HG03432 (cell line): ENCODE results near the gene CCDC190.
"Not testable (repeated sequence)": the region's sequence is repeated elsewhere in the genome, so short reads cannot be mapped to it uniquely, and the experiment has no call there.

Experiments used
- ATAC-seq: cut with Tn5 transposase; IDR thresholded peaks from one replicate; pipeline ENCODE4 v1.9.1; 2021; ENCODE audit warnings: mild to moderate bottlenecking, moderate library complexity; ENCODE audit not compliant: unreplicated experiment

CCDC190 gene

DNA sequence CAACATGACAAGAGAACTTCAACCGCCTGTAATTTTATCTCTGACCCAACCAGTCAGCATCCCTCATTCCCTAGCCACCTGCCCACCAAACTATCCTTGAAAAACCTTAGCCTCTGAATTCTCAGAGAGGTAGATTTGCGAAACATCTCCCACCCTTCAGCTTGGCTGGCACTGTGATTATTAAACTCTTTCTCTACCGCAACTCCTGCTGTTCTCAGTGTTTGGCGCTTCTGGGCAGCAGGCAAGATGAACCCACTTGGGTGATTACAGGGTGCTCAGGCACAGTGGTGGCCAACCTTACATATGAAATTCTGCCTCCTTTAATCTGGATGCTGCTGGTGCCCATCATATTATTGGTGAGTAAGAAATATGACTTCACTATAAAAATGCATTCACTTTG is 22.1 kb downstream of the CCDC190 start:
- no peak for ATAC-seq

GRCh38 chr1:162835157-162835899 is 25.6 kb downstream of the CCDC190 start:
- ATAC-seq = peak; percentile 96

DNA sequence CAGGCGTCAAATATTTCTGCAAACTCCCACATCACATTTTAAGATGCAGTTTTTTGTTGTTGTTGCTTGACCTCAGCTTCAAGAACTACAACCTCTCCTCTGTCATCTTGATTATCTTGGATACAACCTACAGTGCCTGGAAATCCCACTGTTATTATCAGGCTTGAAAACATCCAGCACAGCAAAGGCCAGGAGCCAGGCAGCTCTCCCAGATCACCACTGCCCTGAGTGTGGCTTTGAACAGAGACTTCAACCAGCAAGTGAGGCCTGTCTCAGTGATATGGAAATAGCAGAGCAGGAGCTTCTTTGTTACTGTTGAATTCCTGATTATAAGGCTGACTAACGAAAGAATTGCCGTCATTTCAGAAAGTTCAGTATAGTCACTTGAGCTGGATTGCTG is 28.5 kb downstream of the CCDC190 start:
- ATAC-seq = no peak

DNA sequence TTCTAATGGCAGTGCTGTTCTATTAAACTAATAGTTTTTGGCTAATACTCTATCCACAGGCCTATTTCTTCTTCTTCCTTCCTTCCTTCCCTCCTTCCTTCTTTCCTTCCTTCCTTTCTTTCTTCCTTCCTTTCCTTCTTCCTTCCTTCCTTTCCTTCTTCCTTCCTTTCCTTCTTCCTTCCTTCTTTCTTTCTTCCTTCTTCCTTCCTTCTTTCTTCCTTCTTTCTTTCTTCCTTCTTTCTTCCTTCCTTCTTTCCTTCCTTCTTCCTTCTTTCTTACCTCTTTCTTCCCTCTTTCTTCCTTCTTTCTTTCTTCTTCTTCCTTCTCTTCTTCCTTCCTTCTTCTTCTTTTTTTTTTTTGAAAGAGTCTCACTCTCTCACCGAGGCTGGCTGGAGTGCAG is 31.7 kb downstream of the CCDC190 start:
- ATAC-seq = no peak

DNA sequence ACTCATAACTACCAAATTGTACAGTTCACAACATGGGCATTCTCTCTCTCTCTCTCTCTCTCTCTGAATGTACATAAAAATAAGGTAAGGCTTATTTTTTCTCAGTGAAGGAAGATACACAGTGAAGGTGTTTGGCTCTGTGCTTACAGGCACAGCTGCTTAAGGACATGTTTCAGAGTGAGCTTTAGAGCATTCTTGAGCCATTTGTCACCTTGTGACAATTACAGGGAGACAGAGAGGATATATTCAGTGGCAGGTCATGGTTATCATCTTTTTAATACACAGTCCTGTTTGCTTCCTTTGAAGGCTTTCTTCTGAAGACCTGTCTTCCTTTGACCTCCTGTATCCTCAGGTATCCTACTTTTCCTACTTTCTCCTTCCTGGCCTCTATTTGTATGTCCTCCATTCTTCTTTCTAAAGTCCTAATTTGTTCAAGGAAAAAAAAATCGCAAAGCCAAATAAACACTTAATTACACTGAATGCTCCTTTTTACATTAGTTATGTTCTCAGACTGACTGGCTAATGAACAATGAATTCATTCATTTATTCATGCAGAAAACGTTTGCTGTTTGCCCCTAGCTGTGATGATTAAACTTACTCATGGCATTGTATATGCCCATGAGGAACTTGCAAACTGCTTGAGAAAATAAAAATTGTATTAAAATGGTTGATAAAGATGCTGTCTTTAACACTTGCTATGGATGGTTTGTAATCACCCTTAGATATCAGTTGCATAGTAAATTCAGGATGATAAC is 37.0 kb downstream of the CCDC190 start:
- no peak for ATAC-seq

- ATAC-seq = no peak
These were observed 37.7 kb downstream of the CCDC190 start for GRCh38 chr1:162823231-162823630.

GRCh38 chr1:162822391-162823200 is 38.4 kb downstream of the CCDC190 start:
- peak; percentile 60 for ATAC-seq

- ATAC-seq = not testable (repeated sequence)
These were observed 42.3 kb downstream of the CCDC190 start for GRCh38 chr1:162818666-162819065.

- not testable (repeated sequence) for ATAC-seq
These were observed 42.8 kb downstream of the CCDC190 start for GRCh38 chr1:162818136-162818535.

- ATAC-seq = not testable (repeated sequence)
These were observed 48.6 kb downstream of the CCDC190 start for GRCh38 chr1:162812357-162812756.

DNA sequence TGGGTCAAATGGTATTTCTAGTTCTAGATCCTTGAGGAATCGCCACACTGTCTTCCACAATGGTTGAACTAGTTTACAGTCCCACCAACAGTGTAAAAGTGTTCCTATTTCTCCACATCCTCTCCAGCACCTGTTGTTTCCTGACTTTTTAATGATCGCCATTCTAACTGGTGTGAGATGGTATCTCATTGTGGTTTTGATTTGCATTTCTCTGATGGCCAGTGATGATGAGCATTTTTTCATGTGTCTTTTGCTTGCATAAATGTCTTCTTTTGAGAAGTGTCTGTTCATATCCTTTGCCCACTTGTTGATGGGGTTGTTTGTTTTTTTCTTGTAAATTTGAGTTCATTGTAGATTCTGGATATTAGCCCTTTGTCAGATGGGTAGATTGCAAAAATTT is 53.5 kb downstream of the CCDC190 start:
- not testable (repeated sequence) for ATAC-seq
